GM23338 (cell line): ENCODE results near the gene GPR33.

ENCODE experiments used
- CREB1 ChIP-seq: fragments of 250-450 bp; sonication (Bioruptor Pico); IDR thresholded peaks from 2 replicates; pipeline ENCODE4 v1.5.0; 2020; ENCODE audit warnings: low read depth, mild to moderate bottlenecking, moderate library complexity
- TF ChIP-seq, protein P1 (sequence below), 2 experiments: fragments of 200-600 bp in 1 of 2; sonication (generic) in 1 of 2; conservative IDR thresholded peaks; 2 replicates each; pipeline versions ENCODE4 v1.5.1 to v1.6.1; 2016 to 2017; ENCODE audit warnings: antibody characterized with exemption in 2 of 2, low read depth in 2 of 2, mild to moderate bottlenecking in 2 of 2, moderate library complexity in 1 of 2

DNA sequence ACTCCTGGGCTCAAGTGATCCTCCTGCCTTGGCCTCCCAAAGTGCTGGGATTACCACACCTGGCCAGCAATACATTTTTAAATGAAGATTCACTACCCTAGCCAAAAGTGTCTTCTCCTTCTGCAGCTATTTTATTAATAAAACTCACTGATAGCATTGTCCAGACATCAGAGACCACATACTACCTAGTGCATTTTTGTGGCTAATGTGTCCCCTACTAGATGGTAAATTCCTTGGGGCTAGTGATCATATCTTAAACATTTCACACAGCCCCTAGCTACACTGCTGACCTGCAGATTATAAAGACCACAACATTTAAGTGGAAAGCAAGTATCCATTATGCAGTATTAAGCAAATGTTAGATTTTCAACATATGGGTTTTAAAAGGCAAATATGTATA lies 47.6 kb downstream of the GPR33 start:
- TF ChIP-seq, protein P1, sequence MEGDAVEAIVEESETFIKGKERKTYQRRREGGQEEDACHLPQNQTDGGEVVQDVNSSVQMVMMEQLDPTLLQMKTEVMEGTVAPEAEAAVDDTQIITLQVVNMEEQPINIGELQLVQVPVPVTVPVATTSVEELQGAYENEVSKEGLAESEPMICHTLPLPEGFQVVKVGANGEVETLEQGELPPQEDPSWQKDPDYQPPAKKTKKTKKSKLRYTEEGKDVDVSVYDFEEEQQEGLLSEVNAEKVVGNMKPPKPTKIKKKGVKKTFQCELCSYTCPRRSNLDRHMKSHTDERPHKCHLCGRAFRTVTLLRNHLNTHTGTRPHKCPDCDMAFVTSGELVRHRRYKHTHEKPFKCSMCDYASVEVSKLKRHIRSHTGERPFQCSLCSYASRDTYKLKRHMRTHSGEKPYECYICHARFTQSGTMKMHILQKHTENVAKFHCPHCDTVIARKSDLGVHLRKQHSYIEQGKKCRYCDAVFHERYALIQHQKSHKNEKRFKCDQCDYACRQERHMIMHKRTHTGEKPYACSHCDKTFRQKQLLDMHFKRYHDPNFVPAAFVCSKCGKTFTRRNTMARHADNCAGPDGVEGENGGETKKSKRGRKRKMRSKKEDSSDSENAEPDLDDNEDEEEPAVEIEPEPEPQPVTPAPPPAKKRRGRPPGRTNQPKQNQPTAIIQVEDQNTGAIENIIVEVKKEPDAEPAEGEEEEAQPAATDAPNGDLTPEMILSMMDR (conservative IDR thresholded peaks at IDR 0.05; ENCODE audit: low read depth in 2 of 2) = no peak
- TF ChIP-seq CREB1 (CRISPR knock-in tag) = no peak
